ENCODE results near the gene KCNC2. TPM values are rescaled to one million over a fixed set of nuclear protein-coding genes. Genes with fewer than 3 reads are reported as not detected.

The KCNC2 gene
- total RNA-seq, 1 donor from 2014 or later, result not detected

GRCh38 chr12:75000120-75000519 is 209.5 kb downstream of the KCNC2 start:
- no peaks in the 10 kb centered on the region for H3K9me3 Mint-ChIP-seq
- no peak for DNase-seq (ENCODE audit: low spot score)
- no peaks in the 10 kb centered on the region for H3K4me1 Mint-ChIP-seq (ENCODE audit: low read depth)
- no peaks in the 10 kb centered on the region for H3K27me3 Mint-ChIP-seq (ENCODE audit: insufficient read depth)
- no peak overlapping the region for H3K4me3 Mint-ChIP-seq
- intact Hi-C loops (cut with micrococcal nuclease), result no loop called here
- no peaks in the 10 kb centered on the region for H3K36me3 Mint-ChIP-seq (ENCODE audit: low read depth)
- no peak overlapping the region for H3K27ac Mint-ChIP-seq

- no peak for DNase-seq (ENCODE audit: low spot score)
- intact Hi-C loops (cut with micrococcal nuclease), result no loop called here
- H3K9me3 Mint-ChIP-seq, result no peaks in the 10 kb centered on the region
- H3K27me3 Mint-ChIP-seq (ENCODE audit: insufficient read depth), result no peaks in the 10 kb centered on the region
- no peaks in the 10 kb centered on the region for H3K36me3 Mint-ChIP-seq (ENCODE audit: low read depth)
- H3K4me1 Mint-ChIP-seq (ENCODE audit: low read depth), result no peaks in the 10 kb centered on the region
- H3K27ac Mint-ChIP-seq, result no peak overlapping the region
- H3K4me3 Mint-ChIP-seq, result no peak overlapping the region
Measured at GRCh38 chr12:74999474-74999873, 210.2 kb downstream of the KCNC2 start.

Other genes with a start within 250 kb of the KCNC2 start
- gene CAPS2, start 120.5 kb upstream of the KCNC2 start, total RNA-seq, result 1.1 and 1.2 TPM in 2 replicates
- not detected in 2 replicates for gene GLIPR1L1, start 124.8 kb upstream of the KCNC2 start, total RNA-seq
- gene GLIPR1L2, start 181.2 kb upstream of the KCNC2 start, total RNA-seq, result not detected in 2 replicates

Measured in activated T-helper 1 cell treated with anti-CD3 and anti-CD28 coated beads, Interleukin-12 subunit alpha, Interleukin-12 subunit beta, Interleukin-2, Interleukin-4 antibody, amounts not matched to agents 30 ng/mL and 10 ng/mL and 1 ng/mL, durations not matched to agents 14 hours and 24 hours and 36 hours (primary cell).